Measurements from ENCODE around the gene GPSM1. TPM values are rescaled to one million over a fixed set of nuclear protein-coding genes. Genes with fewer than 3 reads are reported as not detected.
A peak's percentile ranks its signal among the peaks of the same experiment; 100 is the strongest.

Gene GPSM1
- total and polyA plus RNA-seq, 2 donors (not counting 1 experiment from before 2014, with no cell fraction given): 2.4 to 6.3 TPM

- ChIA-PET CTCF (interaction anchor here (0.8 to 2.7 kb wide), 6 partner anchors 17 to 320 kb away, joined by 3 to 21 read pairs (median 3); partner anchors contain the start of gene DNLZ), POLR2A (interaction anchor here (1.1 to 1.6 kb wide), 2 partner anchors 12 to 52 kb away, joined by 4 to 5 read pairs; partner anchors contain the start of gene DNLZ)
- Histone ChIP-seq H3K27me3 (replicated peaks in 1 of 4; ENCODE audit: control extremely low read depth in 1 of 4, control insufficient read depth in 3 of 4, insufficient read depth in 4 of 4, low read length in 3 of 4) (peaks cover 0 to 28% (median 2%) of the 10 kb centered on the region in 4 experiments), H3K36me3 (replicated peaks in 1 of 2; ENCODE audit: control extremely low read depth in 1 of 2, control insufficient read depth in 1 of 2, extremely low read depth in 1 of 2, insufficient read depth in 2 of 2, low read length in 1 of 2) (no peaks in the 10 kb centered on the region), H3K4me3 (ENCODE audit: control extremely low read depth in 1 of 5, extremely low read depth in 1 of 5, insufficient read depth in 1 of 5, low read depth in 2 of 5, low read length in 4 of 5) (peak overlapping the region in 3 of 5 experiments; percentile 5 to 9 (median 9)), H3K4me1 (ENCODE audit: control insufficient read depth in 2 of 2, insufficient read depth in 2 of 2, low read length in 2 of 2) (peaks cover 59% of the 10 kb centered on the region in 2 donors), H3K9ac (ENCODE audit: low read length) (peak overlapping the region; percentile 9), H3K4me2 (replicated peaks; ENCODE audit: low read depth, low read length, poor library complexity, severe bottlenecking) (peak overlapping the region; percentile 64), H3K79me2 (ENCODE audit: control insufficient read depth, insufficient read depth, low read length) (peaks cover 4% of the 10 kb centered on the region), H3K27ac (ENCODE audit: low read length in 2 of 2) (peak overlapping the region; percentile 9 to 24), H2AFZ (ENCODE audit: insufficient read depth, low read depth, low read length, poor library complexity, severe bottlenecking) (no peak overlapping the region), H4K20me1 (ENCODE audit: control insufficient read depth, insufficient read depth, low read length, poor library complexity, severe bottlenecking) (no peaks in the 10 kb centered on the region), H3K9me3 (ENCODE audit: control extremely low read depth in 1 of 3, control insufficient read depth in 2 of 3, insufficient read depth in 1 of 3, low read length in 2 of 3) (peaks cover 0 to 22% (median 10%) of the 10 kb centered on the region in 3 donors)
- ATAC-seq (ENCODE audit: low read depth) (peak; percentile 29), DNase-seq (peak; percentile 49)
- H3K4me1 Mint-ChIP-seq: peaks cover 5% of the 10 kb centered on the region
- TF ChIP-seq EZH2 (IDR thresholded peaks at IDR 0.05; ENCODE audit: borderline replicate concordance, insufficient read depth, low read depth, low read length, poor library complexity, severe bottlenecking) (no peak), CTCF (IDR thresholded peaks at IDR 0.05) (no peak)
- 32% methylated on average over 13 of the region's 23 CpGs for WGBS (ENCODE audit: insufficient coverage)
- peak overlapping the region; percentile 12 for H3K27ac Mint-ChIP-seq
- H3K27me3 Mint-ChIP-seq: peaks cover 5% of the 10 kb centered on the region
- H3K9me3 Mint-ChIP-seq (ENCODE audit: insufficient read depth): peaks cover 3% of the 10 kb centered on the region
- intact Hi-C loops (cut with micrococcal nuclease): loop anchor here (1.0 kb wide), 1 partner anchor 52 kb away; the partner anchor contains the start of gene DNLZ
- peak overlapping the region; percentile 33 for H3K4me3 Mint-ChIP-seq
These were observed 16.0 kb upstream of the GPSM1 start for GRCh38 chr9:136311051-136312008.

Data from B cell (primary cell).